Cerebellar cortex (tissue), 1 donor: ENCODE results near the gene XYLT1.

Source experiments
- DNase-seq: peaks from one replicate; pipeline ENCODE4 v3.0.0-alpha.2; 2015; ENCODE audit warnings: low spot score

The XYLT1 gene

GRCh38 chr16:17403156-17403809, 67.5 kb downstream of the XYLT1 start:
- no peak for DNase-seq

- DNase-seq: no peak
Observed at GRCh38 chr16:17397499-17397891, 73.3 kb downstream of the XYLT1 start.

DNA sequence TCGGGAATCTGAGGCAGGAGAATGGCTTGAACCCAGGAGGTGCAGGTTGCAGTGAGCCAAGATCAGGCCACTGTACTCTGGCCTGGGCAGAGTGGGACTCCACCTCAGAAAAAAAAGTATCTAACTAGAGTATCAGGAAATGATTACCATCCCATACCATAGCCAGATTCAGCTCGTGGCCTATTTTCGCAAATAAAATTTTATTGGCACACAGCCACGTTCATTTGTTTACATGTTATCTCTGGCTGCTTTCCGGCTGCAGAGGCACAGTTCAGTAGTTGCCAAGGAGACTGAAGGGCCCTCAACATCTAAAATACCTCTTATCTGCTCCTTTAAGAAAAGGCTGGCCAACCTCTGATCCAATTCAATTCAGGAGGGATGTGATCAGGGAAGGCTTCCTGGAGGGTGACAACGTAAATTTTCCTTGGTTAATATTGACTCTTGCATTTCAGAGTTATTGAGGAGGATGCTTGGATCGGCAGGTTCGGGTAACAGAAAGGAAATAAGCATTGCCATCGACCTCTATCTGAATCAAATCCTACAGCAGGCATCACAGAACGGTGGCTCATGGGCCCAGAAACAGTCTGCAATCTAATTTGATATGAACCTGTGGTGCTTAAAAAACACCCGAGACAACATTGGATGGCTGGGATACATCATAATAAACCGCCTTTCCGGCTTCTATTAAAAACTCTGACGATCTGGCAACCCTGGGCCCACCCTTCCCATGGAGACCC, 73.8 kb downstream of the XYLT1 start:
- no peak for DNase-seq

DNA sequence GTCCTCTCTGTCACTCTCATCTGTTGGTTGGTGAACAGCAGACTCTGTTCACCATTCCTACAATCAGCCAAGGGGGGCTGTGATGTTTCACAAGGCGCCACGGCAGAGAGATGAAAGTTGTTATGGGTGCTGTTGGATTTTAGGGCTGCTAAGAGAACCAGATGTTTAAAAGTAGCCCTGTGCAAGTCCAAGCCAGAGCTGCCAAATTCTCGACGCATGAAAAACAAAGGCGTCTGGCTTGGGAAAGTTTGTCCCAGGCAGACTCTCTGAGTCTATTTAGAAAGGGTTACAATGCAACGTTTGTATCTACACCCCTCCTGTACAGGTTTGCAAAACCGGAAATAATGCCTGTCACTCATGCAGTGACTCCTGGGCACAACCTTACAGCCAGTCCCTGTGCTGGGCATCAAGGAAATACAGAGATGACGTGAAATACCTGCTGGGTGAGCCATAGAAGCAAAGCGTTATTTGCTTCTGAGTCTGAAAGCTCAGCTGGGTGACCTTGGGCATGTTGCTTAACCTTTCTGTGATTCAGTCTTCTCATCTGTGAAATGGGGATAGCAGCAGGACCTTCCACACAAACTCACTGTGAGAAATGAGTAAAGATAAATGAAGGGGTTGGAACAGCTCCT, 74.8 kb downstream of the XYLT1 start:
- DNase-seq: no peak

DNA sequence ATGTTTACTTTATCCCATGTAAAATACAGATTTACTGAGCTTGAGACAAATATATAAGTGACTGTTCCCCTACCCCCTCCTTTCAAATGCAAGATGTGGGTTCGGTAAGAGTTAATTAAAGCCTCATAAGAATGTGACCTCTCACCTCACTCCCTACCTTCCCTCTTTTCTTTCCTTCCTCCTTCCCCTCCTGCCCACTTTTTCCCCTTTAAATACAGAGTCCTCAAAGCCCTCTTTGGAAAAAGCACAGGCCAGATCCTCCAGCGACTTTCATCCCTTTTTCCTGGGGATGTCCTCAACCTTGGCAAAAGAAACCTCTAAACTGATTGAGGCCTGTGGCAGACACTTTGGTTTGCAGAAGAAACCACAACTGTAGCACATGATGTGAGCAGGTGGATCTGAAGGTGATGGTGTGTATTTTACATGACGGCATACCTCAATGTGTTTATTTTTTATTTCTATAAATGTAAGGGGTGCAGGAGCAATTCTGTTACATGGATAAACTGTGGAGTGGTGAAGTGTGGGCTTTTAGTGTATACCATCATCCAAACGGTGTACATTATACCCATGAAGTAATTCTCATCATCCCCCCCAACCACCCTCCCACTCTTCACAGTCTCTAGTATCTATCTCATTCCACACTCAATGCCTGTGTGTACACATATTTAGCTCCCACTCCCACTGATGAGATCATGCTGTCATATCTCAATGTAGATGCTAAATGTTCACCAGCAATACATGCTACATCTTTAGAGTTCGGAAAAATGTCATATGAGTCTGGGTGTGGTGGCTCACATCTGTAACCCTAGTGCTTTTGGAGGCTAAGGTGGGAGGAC, 77.7 kb downstream of the XYLT1 start:
- DNase-seq: no peak

DNA sequence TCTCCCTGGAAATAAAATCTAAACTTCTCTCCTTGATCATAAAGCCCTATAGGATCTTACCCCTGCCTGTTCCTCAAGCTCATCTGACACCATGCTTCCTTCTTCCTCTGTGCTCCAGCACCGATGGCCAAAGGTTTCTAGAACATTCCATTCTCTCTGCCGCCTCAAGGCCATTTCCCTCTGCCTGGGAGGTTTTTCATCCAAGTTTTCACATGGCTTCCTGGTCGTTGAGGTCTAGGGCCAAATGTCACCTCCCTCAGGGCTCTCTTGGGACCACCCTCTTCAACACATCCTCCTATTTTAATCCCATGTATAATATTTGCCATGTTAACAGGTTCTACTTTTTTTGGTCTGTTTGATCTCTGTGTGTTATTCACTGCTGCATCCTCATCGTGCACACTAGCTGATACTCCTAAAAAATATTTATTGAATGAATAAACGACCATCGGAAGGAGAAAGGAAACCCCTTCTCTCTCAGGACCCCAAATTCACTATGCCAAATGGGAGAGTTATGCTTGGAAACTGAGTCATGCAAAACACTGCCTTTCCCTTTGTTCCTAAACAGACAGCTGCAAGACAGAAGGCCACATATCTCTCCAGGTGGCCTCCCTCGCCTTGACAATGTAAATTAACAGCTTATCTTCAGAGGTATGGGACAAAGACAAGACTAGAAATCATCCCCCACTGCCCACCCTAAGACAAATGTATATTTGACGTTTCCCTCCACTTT, 78.5 kb downstream of the XYLT1 start:
- DNase-seq: no peak

DNA sequence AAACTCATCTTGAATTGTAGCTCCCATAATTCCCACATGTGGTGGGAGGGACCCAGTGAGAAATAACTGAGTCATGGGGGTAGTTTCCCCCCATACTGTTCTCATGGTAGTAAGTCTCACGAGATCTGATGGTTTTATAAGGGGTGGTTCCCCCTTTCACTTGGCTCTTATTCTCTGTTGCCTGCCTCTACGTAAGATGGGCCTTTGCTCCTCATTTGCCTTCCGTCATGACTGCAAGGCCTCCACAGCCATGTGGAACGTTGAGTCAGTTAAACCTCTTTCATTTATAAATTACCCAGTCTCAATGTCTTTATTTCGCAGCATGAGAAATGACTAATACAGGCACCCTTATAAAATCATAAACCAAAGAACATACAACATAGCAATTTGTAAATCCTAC, 79.0 kb downstream of the XYLT1 start:
- no peak for DNase-seq

DNA sequence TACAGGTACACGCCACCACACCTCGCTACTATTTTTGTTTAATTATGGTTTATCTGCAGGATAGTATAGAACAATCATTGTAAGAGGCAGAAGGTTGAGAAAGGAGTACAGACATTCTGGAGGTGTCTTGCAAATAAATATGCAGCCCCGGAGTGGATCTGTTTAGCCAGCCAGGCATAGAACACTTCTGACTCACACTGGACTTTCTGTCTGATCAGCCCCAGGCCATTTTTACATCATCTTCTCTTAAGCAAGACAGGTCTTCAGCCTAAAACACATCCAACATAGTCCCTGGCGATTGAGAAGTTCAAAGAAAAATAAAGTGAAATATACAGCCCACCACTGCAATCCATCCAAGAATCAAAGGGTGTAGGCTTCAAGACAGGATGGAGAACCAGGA, 81.4 kb downstream of the XYLT1 start:
- DNase-seq: no peak

DNA sequence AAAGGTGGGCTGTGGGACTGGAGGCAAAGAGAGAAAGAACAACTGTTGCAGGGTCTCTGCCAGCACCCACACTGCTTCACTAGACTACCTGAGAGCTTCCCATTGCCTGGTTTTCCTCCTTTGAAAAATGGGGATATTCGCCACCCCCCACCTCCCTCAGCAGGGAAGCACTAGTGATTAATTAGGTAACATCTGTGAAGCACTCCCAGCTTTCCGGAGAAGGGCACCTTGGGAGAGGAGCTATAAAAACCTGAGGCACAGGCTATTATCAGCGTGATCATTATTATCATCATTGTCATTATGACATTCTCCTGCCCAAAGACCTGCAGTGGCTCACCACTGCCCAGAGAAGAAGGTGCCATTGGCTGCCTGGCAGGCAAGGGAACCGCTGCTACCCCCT, 83.5 kb downstream of the XYLT1 start:
- no peak for DNase-seq

DNA sequence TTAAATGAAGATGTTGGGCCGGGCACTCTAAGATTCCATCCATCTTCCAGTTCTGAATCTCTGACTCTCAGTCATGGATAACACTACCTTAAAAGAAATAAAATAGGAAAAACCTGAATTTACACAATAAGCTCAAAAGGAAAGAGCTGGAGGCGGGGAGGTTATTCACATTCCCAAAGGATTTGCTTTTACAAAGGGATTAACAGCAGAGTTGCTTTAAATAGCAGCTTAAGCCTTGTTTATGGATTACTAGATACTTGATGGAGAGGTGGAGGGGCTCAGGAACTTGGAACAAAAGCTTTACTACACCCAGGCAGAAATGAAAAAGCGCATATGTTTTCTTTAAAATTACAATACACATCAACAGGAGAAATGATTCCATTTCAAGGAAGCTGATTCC, 84.5 kb downstream of the XYLT1 start:
- no peak for DNase-seq

- no peak for DNase-seq
Observed at GRCh38 chr16:17384471-17384870, 86.3 kb downstream of the XYLT1 start.

GRCh38 chr16:17382949-17383863, 87.6 kb downstream of the XYLT1 start:
- DNase-seq: no peak

- DNase-seq: no peak
Observed at GRCh38 chr16:17382514-17382913, 88.2 kb downstream of the XYLT1 start.

GRCh38 chr16:17381784-17382183, 89.0 kb downstream of the XYLT1 start:
- DNase-seq: no peak

DNA sequence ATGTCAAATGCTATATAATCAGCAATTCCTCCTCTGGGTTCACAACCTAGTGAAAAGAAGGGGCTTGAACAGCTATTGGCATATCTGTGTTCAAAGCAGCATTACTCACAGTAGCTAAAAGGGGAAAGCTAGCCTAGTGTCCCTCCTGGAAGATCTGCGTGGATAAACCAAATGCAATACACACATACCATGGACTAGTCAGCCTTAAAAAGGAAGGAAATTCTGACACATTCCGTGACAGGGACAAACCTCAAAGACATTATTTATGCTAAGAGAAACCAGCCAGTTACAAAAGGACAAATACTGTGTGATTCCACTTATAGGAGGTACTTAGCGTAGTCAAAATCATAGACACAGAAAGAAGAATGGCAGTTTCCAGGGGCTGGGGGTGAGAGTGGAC, 90.1 kb downstream of the XYLT1 start:
- no peak for DNase-seq

- no peak for DNase-seq
Observed at GRCh38 chr16:17379121-17379571, 91.6 kb downstream of the XYLT1 start.

- DNase-seq: no peak
Observed at GRCh38 chr16:17377360-17378324, 93.1 kb downstream of the XYLT1 start.

DNA sequence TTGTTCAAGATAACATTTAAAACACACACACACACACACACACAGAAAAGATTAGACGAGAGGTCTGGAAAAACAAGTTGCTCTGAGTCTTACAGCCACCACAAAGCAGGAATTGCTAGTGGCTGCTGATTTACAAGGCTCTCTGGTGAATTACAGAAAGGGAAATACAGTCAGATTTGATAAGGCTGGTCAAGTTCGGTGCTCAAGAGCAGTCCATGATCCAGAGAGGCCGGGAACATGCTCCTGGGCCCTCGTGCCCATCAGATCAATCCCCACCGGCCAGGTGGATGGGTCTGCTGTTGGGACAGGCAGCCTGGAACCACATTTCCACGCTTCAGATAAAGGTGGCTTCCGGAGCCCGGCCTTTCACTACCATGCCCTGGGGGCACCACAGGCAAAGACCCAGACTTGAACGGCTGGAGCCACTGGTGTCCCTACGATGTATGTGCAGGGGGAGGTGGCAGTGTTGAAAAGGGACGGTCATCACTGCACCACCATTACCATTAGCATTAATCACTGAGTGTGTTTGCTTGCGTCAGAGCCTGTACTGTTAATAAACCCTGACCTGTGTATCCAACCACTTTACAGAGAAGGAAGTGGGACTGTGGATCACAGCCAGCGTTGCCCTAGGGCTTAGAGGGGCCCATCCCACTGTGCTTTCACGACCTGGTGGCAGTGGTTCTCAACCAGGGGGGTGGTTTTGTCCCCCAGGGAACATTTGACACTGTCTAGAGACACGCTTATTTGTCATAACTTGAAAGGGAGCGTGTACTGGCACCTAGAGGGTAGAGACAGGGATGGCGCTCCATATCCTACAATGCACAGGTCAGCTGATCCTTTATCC, 95.1 kb downstream of the XYLT1 start:
- no peak for DNase-seq
